ENCODE measurements around the gene PLEKHH3.

DNA sequence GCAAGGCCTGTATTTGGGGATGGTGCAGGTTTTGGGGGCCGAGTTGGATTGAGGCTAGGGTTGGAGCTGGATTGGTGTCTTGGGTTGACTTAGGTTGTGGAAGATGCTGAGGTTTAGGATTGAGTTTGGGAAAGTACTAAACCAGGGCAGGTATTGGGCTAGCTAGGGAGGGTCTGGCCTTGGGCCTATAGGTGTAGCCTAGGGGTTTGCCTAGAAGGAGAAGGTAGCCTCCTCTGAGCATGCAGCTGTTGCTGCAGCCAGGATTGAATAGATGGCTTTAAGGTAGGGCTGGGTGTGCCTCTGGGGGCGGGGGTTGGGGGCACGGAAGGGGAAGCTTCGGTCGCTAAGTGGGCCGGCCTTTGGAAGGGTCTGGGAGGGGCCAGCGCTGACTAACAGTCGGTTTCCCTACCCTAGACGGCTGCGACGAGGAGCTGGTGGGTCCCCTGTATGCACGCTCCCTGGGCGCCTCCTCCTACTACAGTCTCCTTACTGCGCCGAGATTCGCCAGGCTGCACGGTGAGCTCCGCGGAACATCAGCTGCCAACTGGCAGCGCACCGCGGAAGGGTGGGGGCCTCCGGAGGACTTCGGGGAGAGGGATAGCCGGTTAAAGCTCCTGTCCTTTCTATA lies 6.7 kb upstream of the PLEKHH3 start:
- TF ChIP-seq BMI1 (IDR thresholded peaks at IDR 0.05; ENCODE audit: borderline replicate concordance): no peak
- no peak for TF ChIP-seq NFXL1 (IDR thresholded peaks at IDR 0.05; ENCODE audit: borderline replicate concordance)
- no peak for TF ChIP-seq E2F8 (IDR thresholded peaks at IDR 0.05; ENCODE audit: low read depth, partially characterized antibody)
- TF ChIP-seq EP300 (IDR thresholded peaks at IDR 0.05; ENCODE audit: borderline replicate concordance in 1 of 2, control insufficient read depth in 1 of 2, low read depth in 2 of 2, low read length in 2 of 2): no peak
- no peak for TF ChIP-seq CTCF (IDR thresholded peaks at IDR 0.05 in 2 of 3, conservative IDR thresholded peaks at IDR 0.05 in 1 of 3; ENCODE audit: control insufficient read depth in 2 of 3, extremely low read depth in 1 of 3, insufficient read depth in 1 of 3, low read depth in 3 of 3, low read length in 3 of 3)
- no peak for TF ChIP-seq JUND (IDR thresholded peaks at IDR 0.05; ENCODE audit: low read depth, low read length)
- TF ChIP-seq, protein P1, sequence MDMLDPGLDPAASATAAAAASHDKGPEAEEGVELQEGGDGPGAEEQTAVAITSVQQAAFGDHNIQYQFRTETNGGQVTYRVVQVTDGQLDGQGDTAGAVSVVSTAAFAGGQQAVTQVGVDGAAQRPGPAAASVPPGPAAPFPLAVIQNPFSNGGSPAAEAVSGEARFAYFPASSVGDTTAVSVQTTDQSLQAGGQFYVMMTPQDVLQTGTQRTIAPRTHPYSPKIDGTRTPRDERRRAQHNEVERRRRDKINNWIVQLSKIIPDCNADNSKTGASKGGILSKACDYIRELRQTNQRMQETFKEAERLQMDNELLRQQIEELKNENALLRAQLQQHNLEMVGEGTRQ (IDR thresholded peaks at IDR 0.05; ENCODE audit: borderline replicate concordance, low read depth, low read length): no peak
- no peak for TF ChIP-seq HCFC1 (IDR thresholded peaks at IDR 0.05; ENCODE audit: low read length)
- TF ChIP-seq, protein P2, sequence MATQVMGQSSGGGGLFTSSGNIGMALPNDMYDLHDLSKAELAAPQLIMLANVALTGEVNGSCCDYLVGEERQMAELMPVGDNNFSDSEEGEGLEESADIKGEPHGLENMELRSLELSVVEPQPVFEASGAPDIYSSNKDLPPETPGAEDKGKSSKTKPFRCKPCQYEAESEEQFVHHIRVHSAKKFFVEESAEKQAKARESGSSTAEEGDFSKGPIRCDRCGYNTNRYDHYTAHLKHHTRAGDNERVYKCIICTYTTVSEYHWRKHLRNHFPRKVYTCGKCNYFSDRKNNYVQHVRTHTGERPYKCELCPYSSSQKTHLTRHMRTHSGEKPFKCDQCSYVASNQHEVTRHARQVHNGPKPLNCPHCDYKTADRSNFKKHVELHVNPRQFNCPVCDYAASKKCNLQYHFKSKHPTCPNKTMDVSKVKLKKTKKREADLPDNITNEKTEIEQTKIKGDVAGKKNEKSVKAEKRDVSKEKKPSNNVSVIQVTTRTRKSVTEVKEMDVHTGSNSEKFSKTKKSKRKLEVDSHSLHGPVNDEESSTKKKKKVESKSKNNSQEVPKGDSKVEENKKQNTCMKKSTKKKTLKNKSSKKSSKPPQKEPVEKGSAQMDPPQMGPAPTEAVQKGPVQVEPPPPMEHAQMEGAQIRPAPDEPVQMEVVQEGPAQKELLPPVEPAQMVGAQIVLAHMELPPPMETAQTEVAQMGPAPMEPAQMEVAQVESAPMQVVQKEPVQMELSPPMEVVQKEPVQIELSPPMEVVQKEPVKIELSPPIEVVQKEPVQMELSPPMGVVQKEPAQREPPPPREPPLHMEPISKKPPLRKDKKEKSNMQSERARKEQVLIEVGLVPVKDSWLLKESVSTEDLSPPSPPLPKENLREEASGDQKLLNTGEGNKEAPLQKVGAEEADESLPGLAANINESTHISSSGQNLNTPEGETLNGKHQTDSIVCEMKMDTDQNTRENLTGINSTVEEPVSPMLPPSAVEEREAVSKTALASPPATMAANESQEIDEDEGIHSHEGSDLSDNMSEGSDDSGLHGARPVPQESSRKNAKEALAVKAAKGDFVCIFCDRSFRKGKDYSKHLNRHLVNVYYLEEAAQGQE (IDR thresholded peaks at IDR 0.05; ENCODE audit: low read depth, low read length): no peak
- no peak for TF ChIP-seq RCOR1 (conservative IDR thresholded peaks at IDR 0.05; ENCODE audit: low read depth, low read length)
- TF ChIP-seq ETV6 (conservative IDR thresholded peaks at IDR 0.05 in 1 of 2, IDR thresholded peaks at IDR 0.05 in 1 of 2; ENCODE audit: borderline replicate concordance in 1 of 2, low read depth in 1 of 2): no peak
- no peak for TF ChIP-seq HDGF (IDR thresholded peaks at IDR 0.05)
